GM19043 (cell line): ENCODE results near the gene GZMM.

ENCODE experiments used
- ATAC-seq: cut with Tn5 transposase; IDR thresholded peaks from one replicate; pipeline ENCODE4 v1.9.1; 2021; ENCODE audit warnings: low read depth; ENCODE audit not compliant: unreplicated experiment

GZMM gene

GRCh38 chr19:594265-594870, 50.5 kb downstream of the GZMM start:
- no peak for ATAC-seq

- no peak for ATAC-seq
These were observed 51.7 kb downstream of the GZMM start for GRCh38 chr19:595326-596262.

- ATAC-seq: no peak
These were observed 52.4 kb downstream of the GZMM start for GRCh38 chr19:596263-596655.

- ATAC-seq: no peak
These were observed 53.8 kb downstream of the GZMM start for GRCh38 chr19:597406-598315.
